ENCODE results near the gene LRP2. TPM values are rescaled to one million over a fixed set of nuclear protein-coding genes. Genes with fewer than 3 reads are reported as not detected.

The LRP2 gene
- total RNA-seq, 1 donor from 2014 or later: 1.00 TPM

GRCh38 chr2:169112841-169113240, 249.5 kb downstream of the LRP2 start:
- Mint-ChIP-seq H3K9me3 (ENCODE audit: unreplicated experiment) (no peaks in the 10 kb centered on the region), H3K27ac (ENCODE audit: unreplicated experiment) (no peak overlapping the region), H3K4me1 (ENCODE audit: low read depth, unreplicated experiment) (no peaks in the 10 kb centered on the region), H3K4me3 (ENCODE audit: unreplicated experiment) (no peak overlapping the region), H3K27me3 (ENCODE audit: low read depth, unreplicated experiment) (peaks cover 34% of the 10 kb centered on the region), H3K36me3 (ENCODE audit: low read depth, unreplicated experiment) (no peaks in the 10 kb centered on the region)
- TF ChIP-seq, protein P1, sequence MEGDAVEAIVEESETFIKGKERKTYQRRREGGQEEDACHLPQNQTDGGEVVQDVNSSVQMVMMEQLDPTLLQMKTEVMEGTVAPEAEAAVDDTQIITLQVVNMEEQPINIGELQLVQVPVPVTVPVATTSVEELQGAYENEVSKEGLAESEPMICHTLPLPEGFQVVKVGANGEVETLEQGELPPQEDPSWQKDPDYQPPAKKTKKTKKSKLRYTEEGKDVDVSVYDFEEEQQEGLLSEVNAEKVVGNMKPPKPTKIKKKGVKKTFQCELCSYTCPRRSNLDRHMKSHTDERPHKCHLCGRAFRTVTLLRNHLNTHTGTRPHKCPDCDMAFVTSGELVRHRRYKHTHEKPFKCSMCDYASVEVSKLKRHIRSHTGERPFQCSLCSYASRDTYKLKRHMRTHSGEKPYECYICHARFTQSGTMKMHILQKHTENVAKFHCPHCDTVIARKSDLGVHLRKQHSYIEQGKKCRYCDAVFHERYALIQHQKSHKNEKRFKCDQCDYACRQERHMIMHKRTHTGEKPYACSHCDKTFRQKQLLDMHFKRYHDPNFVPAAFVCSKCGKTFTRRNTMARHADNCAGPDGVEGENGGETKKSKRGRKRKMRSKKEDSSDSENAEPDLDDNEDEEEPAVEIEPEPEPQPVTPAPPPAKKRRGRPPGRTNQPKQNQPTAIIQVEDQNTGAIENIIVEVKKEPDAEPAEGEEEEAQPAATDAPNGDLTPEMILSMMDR (IDR thresholded peaks at IDR 0.05; ENCODE audit: insufficient read depth, low read depth, low read length): no peak
- no peak for TF ChIP-seq EZH2 (IDR thresholded peaks at IDR 0.05; ENCODE audit: insufficient read depth, low read length)
- Histone ChIP-seq H4K20me1 (ENCODE audit: insufficient read depth, low read length) (no peaks in the 10 kb centered on the region), H3K4me3 (ENCODE audit: insufficient read depth, low read depth, low read length) (no peak overlapping the region), H3K9ac (ENCODE audit: low read length) (no peak overlapping the region), H2AFZ (ENCODE audit: low read depth, low read length) (no peak overlapping the region), H3K9me3 (ENCODE audit: insufficient read depth, low read depth, low read length) (no peaks in the 10 kb centered on the region), H3K36me3 (ENCODE audit: insufficient read depth, low read length) (no peaks in the 10 kb centered on the region), H3K27ac (ENCODE audit: low read depth, low read length) (no peak overlapping the region), H3K27me3 (ENCODE audit: insufficient read depth, low read length) (peaks cover 8% of the 10 kb centered on the region), H3K79me2 (ENCODE audit: insufficient read depth, low read length) (no peaks in the 10 kb centered on the region), H3K4me2 (ENCODE audit: low read length) (no peak overlapping the region), H3K4me1 (ENCODE audit: insufficient read depth, low read length) (peaks cover 5% of the 10 kb centered on the region)
- DNase-seq (ENCODE audit: low read depth): no peak
- FAIRE-seq: no peak

DNA sequence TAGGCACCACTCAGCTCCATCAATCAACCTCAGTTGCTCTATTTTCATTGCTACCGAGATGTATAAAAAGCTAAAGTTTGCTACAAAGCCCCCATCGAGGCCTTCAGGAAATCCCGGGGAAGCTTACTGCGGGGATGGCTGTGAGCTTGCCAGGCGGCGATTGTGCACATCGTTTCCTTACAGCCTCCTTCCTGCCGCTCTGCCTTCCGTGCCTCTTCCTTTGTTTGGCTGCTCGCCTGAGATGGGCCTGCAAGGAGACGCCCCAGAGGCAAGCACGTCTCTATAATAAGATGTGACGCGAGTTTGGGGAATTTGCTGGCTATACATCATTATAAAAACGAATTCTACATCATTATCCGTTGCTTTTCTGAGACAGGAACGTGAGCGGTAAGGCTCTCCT, 251.4 kb downstream of the LRP2 start:
- FAIRE-seq: no peak
- H2AFZ ChIP-seq (ENCODE audit: low read depth, low read length): peak overlapping the region; percentile 64

DNA sequence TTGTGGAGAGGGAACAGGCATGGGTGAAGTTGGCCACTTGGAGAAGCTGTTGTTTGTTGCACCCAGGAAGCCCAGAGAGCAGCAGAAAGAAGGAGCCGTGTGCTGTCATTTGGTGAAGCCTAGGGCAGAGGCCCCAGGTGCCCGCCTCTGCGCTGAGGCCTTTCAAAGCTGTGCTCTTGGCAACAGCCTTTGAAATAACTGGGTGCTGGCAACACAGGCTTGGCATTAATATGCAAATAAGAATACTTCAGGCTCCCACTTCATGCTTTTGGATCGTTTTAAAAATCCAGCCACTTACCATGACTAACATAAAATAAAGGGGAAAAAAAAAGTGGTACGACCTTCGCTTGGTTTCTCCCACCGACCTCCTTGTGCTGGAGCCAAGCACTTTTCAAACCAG, 251.9 kb downstream of the LRP2 start:
- Histone ChIP-seq H3K27me3 (ENCODE audit: insufficient read depth, low read length) (peaks cover 8% of the 10 kb centered on the region), H2AFZ (ENCODE audit: low read depth, low read length) (peak overlapping the region; percentile 64), H3K4me2 (ENCODE audit: low read length) (peak overlapping the region; percentile 77), H3K79me2 (ENCODE audit: insufficient read depth, low read length) (no peaks in the 10 kb centered on the region), H3K27ac (ENCODE audit: low read depth, low read length) (no peak overlapping the region), H3K4me1 (ENCODE audit: insufficient read depth, low read length) (peaks cover 5% of the 10 kb centered on the region), H3K36me3 (ENCODE audit: insufficient read depth, low read length) (no peaks in the 10 kb centered on the region), H3K9me3 (ENCODE audit: insufficient read depth, low read depth, low read length) (no peaks in the 10 kb centered on the region), H3K4me3 (ENCODE audit: insufficient read depth, low read depth, low read length) (no peak overlapping the region), H3K9ac (ENCODE audit: low read length) (no peak overlapping the region), H4K20me1 (ENCODE audit: insufficient read depth, low read length) (no peaks in the 10 kb centered on the region)
- FAIRE-seq (no peak), DNase-seq (ENCODE audit: low read depth) (no peak)
- Mint-ChIP-seq H3K4me1 (ENCODE audit: low read depth, unreplicated experiment) (no peaks in the 10 kb centered on the region), H3K4me3 (ENCODE audit: unreplicated experiment) (no peak overlapping the region), H3K36me3 (ENCODE audit: low read depth, unreplicated experiment) (no peaks in the 10 kb centered on the region), H3K9me3 (ENCODE audit: unreplicated experiment) (no peaks in the 10 kb centered on the region), H3K27me3 (ENCODE audit: low read depth, unreplicated experiment) (peaks cover 25% of the 10 kb centered on the region), H3K27ac (ENCODE audit: unreplicated experiment) (no peak overlapping the region)
- TF ChIP-seq, protein P1 (IDR thresholded peaks at IDR 0.05; ENCODE audit: insufficient read depth, low read depth, low read length): no peak
- no peak for TF ChIP-seq EZH2 (IDR thresholded peaks at IDR 0.05; ENCODE audit: insufficient read depth, low read length)

More for the DNA sequence above, 251.4 kb downstream of the LRP2 start:
- H3K27me3 Mint-ChIP-seq (ENCODE audit: low read depth, unreplicated experiment): peaks cover 25% of the 10 kb centered on the region
- Histone ChIP-seq H4K20me1 (ENCODE audit: insufficient read depth, low read length) (no peaks in the 10 kb centered on the region), H3K4me3 (ENCODE audit: insufficient read depth, low read depth, low read length) (no peak overlapping the region), H3K27me3 (ENCODE audit: insufficient read depth, low read length) (peaks cover 8% of the 10 kb centered on the region), H3K4me1 (ENCODE audit: insufficient read depth, low read length) (peaks cover 5% of the 10 kb centered on the region), H3K79me2 (ENCODE audit: insufficient read depth, low read length) (no peaks in the 10 kb centered on the region), H3K36me3 (ENCODE audit: insufficient read depth, low read length) (no peaks in the 10 kb centered on the region), H3K9ac (ENCODE audit: low read length) (no peak overlapping the region), H3K27ac (ENCODE audit: low read depth, low read length) (no peak overlapping the region), H3K4me2 (ENCODE audit: low read length) (peak overlapping the region; percentile 31), H3K9me3 (ENCODE audit: insufficient read depth, low read depth, low read length) (no peaks in the 10 kb centered on the region)
- TF ChIP-seq, protein P1 (IDR thresholded peaks at IDR 0.05; ENCODE audit: insufficient read depth, low read depth, low read length): no peak
- no peak for TF ChIP-seq EZH2 (IDR thresholded peaks at IDR 0.05; ENCODE audit: insufficient read depth, low read length)
- no peak overlapping the region for H3K4me3 Mint-ChIP-seq (ENCODE audit: unreplicated experiment)
- H3K9me3 Mint-ChIP-seq (ENCODE audit: unreplicated experiment): no peaks in the 10 kb centered on the region
- no peak for DNase-seq (ENCODE audit: low read depth)
- no peaks in the 10 kb centered on the region for H3K36me3 Mint-ChIP-seq (ENCODE audit: low read depth, unreplicated experiment)
- no peaks in the 10 kb centered on the region for H3K4me1 Mint-ChIP-seq (ENCODE audit: low read depth, unreplicated experiment)
- H3K27ac Mint-ChIP-seq (ENCODE audit: unreplicated experiment): no peak overlapping the region

Data from astrocyte (in vitro differentiated cells and primary cell).